Liver (tissue), 9 donors: Measurements from ENCODE around the gene GATAD2B. TPM values are rescaled to one million over a fixed set of nuclear protein-coding genes. Genes with fewer than 3 reads are reported as not detected.
A peak's percentile ranks its signal among the peaks of the same experiment; 100 is the strongest.

Experiments used
- DNase-seq: peaks from one replicate; pipeline ENCODE4 v3.0.0-alpha.2; 2017; ENCODE audit warnings: low spot score
- H3K27ac ChIP-seq, 2 donors: one replicate each; pipeline ENCODE4 v1.7.0; 2013; ENCODE audit warnings: inconsistent platforms in 2 of 2, low read length in 2 of 2, control low read depth in 1 of 2, low read depth in 1 of 2, mild to moderate bottlenecking in 1 of 2
- H3K27me3 ChIP-seq, 4 donors: one replicate each; pipeline versions ENCODE4 v1.6.1 to v1.7.0; 2013; ENCODE audit warnings: low read length in 3 of 4, inconsistent platforms in 1 of 4, mild to moderate bottlenecking in 1 of 4, moderate library complexity in 1 of 4; ENCODE audit not compliant: control insufficient read depth in 4 of 4, insufficient read depth in 4 of 4
- H3K36me3 ChIP-seq, 4 donors: one replicate each; pipeline versions ENCODE4 v1.6.1 to v1.7.0; 2013; ENCODE audit warnings: low read length in 3 of 4, mild to moderate bottlenecking in 3 of 4, low read depth in 1 of 4, moderate library complexity in 1 of 4; ENCODE audit not compliant: control insufficient read depth in 4 of 4, insufficient read depth in 3 of 4
- H3K4me1 ChIP-seq, 4 donors: one replicate each; pipeline versions ENCODE4 v1.6.1 to v1.7.0; 2013; ENCODE audit warnings: low read length in 3 of 4, mild to moderate bottlenecking in 3 of 4, moderate library complexity in 1 of 4; ENCODE audit not compliant: control insufficient read depth in 4 of 4, insufficient read depth in 4 of 4
- H3K4me3 ChIP-seq, 3 donors: one replicate each; pipeline versions ENCODE4 v1.6.1 to v1.7.0; 2013; ENCODE audit warnings: low read length in 3 of 3, control low read depth in 1 of 3, low read depth in 1 of 3, mild to moderate bottlenecking in 1 of 3
- H3K9ac ChIP-seq, 2 donors: one replicate each; pipeline ENCODE4 v1.7.0; 2013; ENCODE audit warnings: low read length in 2 of 2, mild to moderate bottlenecking in 2 of 2, moderate library complexity in 2 of 2, control low read depth in 1 of 2, low read depth in 1 of 2
- H3K9me3 ChIP-seq, 4 donors: one replicate each; pipeline versions ENCODE4 v1.6.1 to v1.7.0; 2013; ENCODE audit warnings: low read length in 3 of 4; ENCODE audit not compliant: control insufficient read depth in 4 of 4
- EGR1 ChIP-seq, 2 donors: IDR thresholded peaks; 2 replicates each; pipeline ENCODE4 v1.6.1; 2016 to 2018; ENCODE audit warnings: antibody characterized with exemption in 2 of 2, low read depth in 2 of 2
- GABPA ChIP-seq, 2 donors: IDR thresholded peaks in 1 of 2; conservative IDR thresholded peaks in 1 of 2; 2 replicates each; pipeline ENCODE4 v1.6.1; 2016; ENCODE audit warnings: antibody characterized with exemption in 2 of 2, mild to moderate bottlenecking in 1 of 2, moderate library complexity in 1 of 2
- HNF4A ChIP-seq, 2 donors: conservative IDR thresholded peaks; 2 replicates each; pipeline ENCODE4 v1.6.1; 2016; ENCODE audit warnings: antibody characterized with exemption in 2 of 2, mild to moderate bottlenecking in 2 of 2
- NR2F2 ChIP-seq: IDR thresholded peaks from 2 replicates; pipeline ENCODE4 v1.6.1; 2016; ENCODE audit warnings: antibody characterized with exemption
- RXRA ChIP-seq, 2 donors: IDR thresholded peaks; 2 replicates each; pipeline ENCODE4 v1.6.1; 2017 to 2018; ENCODE audit warnings: antibody characterized with exemption in 2 of 2, mild to moderate bottlenecking in 1 of 2
- SP1 ChIP-seq: IDR thresholded peaks from 2 replicates; pipeline ENCODE4 v1.6.1; 2018; ENCODE audit warnings: antibody characterized with exemption, mild to moderate bottlenecking
- TAF1 ChIP-seq: conservative IDR thresholded peaks from 2 replicates; pipeline ENCODE4 v1.6.1; 2016; ENCODE audit warnings: antibody characterized with exemption, mild to moderate bottlenecking
- YY1 ChIP-seq: IDR thresholded peaks from 2 replicates; pipeline ENCODE4 v1.6.1; 2016; ENCODE audit warnings: antibody characterized with exemption, mild to moderate bottlenecking
- WGBS: extraction: QIAGEN DNeasy Blood & Tissue Kit; methylation state at CpG from one replicate; pipeline ENCODE4 v1.1.7; 2013; 5-methylcytosine and 5-hydroxymethylcytosine counted together
- polyA plus RNA-seq, 2 donors: library from polyadenylated mRNA; stranded (reverse) in 1 of 2; unstranded in 1 of 2; fragments of 200-250 nt in 1 of 2; fragments of >200 nt in 1 of 2; fragmentation: Nextera tagmentation in 1 of 2; extraction: Ambion mirVana in 1 of 2; gene quantifications; one replicate each; pipeline versions ENCODE4 v1.2.1 to v1.2.3, GENCODE V29; 2013 to 2015
- total RNA-seq, 2 donors: library from RNA; depleted of rRNA; stranded (reverse); fragments of >200 nt; gene quantifications; one replicate each; pipeline ENCODE4 v1.2.3, GENCODE V29; 2014
- TF ChIP-seq, protein P1 (sequence below): IDR thresholded peaks from 2 replicates; pipeline ENCODE4 v1.6.1; 2016; ENCODE audit warnings: antibody characterized with exemption
- TF ChIP-seq, protein P2 (sequence below): IDR thresholded peaks from 2 replicates; pipeline ENCODE4 v1.6.1; 2016; ENCODE audit warnings: antibody characterized with exemption, mild to moderate bottlenecking
- TF ChIP-seq, protein P3 (sequence below): fragments of 150-350 bp; IDR thresholded peaks from 2 replicates; pipeline ENCODE4 v1.5.1; 2017; ENCODE audit warnings: improper control_type of control experiment, low read depth, low read length; ENCODE audit not compliant: missing input control
- TF ChIP-seq, protein P4 (sequence below): IDR thresholded peaks from 2 replicates; pipeline ENCODE4 v1.6.1; 2016; ENCODE audit warnings: antibody characterized with exemption
- donor health status: healthy.
- donor health status: healthy.
- donor health status: healthy.
- donor health status: healthy.
- donor health status: healthy.

Gene GATAD2B
- total and polyA plus RNA-seq, 4 donors = 3.2 to 4.9 (median 3.9) TPM

DNA sequence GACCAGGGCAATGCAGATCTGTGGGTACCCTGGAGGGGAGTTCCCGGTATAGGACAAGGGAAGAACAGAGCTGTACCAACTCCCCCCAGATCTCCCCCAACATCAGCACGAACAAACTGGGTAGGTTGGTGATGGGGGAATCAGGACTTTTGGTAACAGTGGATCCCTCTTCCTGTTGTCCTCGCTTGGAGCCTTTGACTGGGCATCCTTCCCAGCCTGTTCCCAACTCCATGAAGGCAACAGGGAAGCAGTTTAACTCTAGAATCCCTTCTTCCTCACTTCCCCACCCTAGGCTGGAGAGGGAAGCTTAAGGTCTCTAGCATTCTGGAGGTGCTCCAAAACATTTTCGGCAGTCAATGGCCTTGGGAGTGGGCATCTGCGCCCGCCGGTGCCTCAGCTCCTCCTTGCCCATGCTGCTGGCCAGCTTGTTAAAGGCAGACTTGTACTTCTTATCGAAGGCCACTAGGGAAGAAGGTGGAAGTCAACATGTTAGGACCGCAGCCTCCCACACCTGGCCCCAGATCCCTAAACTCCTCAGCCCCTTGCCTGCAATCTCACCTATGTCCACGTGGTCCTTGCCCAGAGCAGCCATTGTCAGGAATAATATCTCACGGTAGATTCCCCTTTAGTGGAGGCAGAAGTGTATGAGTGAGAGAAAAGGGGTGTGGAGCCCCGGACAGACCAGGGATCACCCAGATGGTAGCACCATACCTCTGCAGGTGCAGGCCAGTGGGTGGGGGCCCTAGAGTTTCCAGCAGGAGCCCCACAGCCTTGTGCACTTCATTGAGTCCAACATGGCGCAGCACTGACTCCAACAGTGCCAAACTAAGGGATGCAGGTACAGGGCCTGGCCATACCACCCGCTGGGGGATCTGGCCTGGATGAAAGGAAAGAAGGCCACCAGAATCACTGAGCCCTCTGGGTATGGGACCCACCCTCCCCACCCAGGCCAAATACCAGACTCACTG lies 7.5 kb upstream of the GATAD2B start (continued):
- TF ChIP-seq, protein P1, sequence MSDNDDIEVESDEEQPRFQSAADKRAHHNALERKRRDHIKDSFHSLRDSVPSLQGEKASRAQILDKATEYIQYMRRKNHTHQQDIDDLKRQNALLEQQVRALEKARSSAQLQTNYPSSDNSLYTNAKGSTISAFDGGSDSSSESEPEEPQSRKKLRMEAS = no peak
- TF ChIP-seq YY1 (no peak), SP1 (no peak)

DNA sequence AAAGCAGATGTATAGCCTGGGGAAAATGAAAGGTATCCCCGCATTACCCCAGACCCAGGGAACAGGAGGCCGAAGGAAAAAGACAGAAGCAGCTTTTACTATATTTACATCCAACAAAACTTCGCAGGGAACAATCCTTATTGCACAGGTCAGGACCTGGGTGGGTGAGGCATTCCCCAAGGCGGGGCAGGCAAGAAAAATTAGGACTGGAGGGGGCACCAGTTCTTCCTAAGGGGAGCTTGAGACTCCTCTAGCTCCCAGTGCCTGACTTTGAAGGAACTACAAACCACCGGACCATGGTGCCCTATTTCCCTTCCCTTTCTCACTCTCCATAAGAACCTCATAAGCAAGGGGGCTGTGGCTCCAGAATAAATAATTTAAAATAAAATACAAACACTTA lies 6.7 kb upstream of the GATAD2B start:
- H3K27ac ChIP-seq = no peak overlapping the region
- H3K9ac ChIP-seq = no peak overlapping the region
- H3K4me3 ChIP-seq = no peak overlapping the region
- H3K9me3 ChIP-seq = no peaks in the 10 kb centered on the region
- DNase-seq = no peak
- TF ChIP-seq HNF4A (conservative IDR thresholded peaks at IDR 0.05) = no peak
- TF ChIP-seq RXRA (IDR thresholded peaks at IDR 0.05) = no peak
- TF ChIP-seq, protein P2, sequence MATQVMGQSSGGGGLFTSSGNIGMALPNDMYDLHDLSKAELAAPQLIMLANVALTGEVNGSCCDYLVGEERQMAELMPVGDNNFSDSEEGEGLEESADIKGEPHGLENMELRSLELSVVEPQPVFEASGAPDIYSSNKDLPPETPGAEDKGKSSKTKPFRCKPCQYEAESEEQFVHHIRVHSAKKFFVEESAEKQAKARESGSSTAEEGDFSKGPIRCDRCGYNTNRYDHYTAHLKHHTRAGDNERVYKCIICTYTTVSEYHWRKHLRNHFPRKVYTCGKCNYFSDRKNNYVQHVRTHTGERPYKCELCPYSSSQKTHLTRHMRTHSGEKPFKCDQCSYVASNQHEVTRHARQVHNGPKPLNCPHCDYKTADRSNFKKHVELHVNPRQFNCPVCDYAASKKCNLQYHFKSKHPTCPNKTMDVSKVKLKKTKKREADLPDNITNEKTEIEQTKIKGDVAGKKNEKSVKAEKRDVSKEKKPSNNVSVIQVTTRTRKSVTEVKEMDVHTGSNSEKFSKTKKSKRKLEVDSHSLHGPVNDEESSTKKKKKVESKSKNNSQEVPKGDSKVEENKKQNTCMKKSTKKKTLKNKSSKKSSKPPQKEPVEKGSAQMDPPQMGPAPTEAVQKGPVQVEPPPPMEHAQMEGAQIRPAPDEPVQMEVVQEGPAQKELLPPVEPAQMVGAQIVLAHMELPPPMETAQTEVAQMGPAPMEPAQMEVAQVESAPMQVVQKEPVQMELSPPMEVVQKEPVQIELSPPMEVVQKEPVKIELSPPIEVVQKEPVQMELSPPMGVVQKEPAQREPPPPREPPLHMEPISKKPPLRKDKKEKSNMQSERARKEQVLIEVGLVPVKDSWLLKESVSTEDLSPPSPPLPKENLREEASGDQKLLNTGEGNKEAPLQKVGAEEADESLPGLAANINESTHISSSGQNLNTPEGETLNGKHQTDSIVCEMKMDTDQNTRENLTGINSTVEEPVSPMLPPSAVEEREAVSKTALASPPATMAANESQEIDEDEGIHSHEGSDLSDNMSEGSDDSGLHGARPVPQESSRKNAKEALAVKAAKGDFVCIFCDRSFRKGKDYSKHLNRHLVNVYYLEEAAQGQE = no peak
- no peak for TF ChIP-seq YY1
- TF ChIP-seq, protein P3, sequence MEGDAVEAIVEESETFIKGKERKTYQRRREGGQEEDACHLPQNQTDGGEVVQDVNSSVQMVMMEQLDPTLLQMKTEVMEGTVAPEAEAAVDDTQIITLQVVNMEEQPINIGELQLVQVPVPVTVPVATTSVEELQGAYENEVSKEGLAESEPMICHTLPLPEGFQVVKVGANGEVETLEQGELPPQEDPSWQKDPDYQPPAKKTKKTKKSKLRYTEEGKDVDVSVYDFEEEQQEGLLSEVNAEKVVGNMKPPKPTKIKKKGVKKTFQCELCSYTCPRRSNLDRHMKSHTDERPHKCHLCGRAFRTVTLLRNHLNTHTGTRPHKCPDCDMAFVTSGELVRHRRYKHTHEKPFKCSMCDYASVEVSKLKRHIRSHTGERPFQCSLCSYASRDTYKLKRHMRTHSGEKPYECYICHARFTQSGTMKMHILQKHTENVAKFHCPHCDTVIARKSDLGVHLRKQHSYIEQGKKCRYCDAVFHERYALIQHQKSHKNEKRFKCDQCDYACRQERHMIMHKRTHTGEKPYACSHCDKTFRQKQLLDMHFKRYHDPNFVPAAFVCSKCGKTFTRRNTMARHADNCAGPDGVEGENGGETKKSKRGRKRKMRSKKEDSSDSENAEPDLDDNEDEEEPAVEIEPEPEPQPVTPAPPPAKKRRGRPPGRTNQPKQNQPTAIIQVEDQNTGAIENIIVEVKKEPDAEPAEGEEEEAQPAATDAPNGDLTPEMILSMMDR = no peak
- H3K36me3 ChIP-seq = peaks cover 4 to 42% (median 18%) of the 10 kb centered on the region in 4 donors
- no peaks in the 10 kb centered on the region for H3K27me3 ChIP-seq
- 91% methylated on average over 5 of the region's 5 CpGs for WGBS
- H3K4me1 ChIP-seq = no peaks in the 10 kb centered on the region

DNA sequence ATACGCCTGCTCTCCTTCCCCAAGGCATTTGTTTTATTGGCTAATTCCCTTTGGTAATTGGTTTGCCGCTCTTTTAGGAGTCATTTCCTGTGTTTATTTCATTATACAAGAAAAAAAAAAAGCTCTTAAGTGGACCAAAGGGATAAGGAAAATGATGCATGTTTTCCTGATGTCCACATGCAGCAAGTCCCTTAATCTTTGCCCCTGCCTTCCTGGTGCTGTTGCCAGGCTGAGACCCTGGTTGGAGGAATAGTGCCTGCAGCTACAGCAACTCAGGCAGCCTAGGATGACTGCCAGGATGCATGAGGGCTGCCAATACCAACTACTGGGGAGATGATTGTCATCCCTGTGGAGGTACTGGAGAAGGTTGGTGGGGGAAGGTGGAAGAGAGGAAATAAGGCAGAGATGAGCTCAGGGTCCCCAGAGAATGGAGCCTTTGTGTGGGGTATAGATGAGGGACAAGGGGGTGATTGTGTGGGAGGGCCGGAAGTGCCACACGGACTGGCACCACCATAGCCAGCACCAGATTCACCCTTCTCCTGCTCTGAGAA lies 6.1 kb upstream of the GATAD2B start:
- no peak overlapping the region for H3K9ac ChIP-seq
- H3K27me3 ChIP-seq = no peaks in the 10 kb centered on the region
- H3K4me3 ChIP-seq = no peak overlapping the region
- no peaks in the 10 kb centered on the region for H3K9me3 ChIP-seq
- H3K27ac ChIP-seq = peak overlapping the region in 1 of 2 donors; percentile 50
- WGBS = 74% methylated on average over 4 of the region's 4 CpGs
- H3K4me1 ChIP-seq = peaks cover 2 to 5% (median 3%) of the 10 kb centered on the region in 4 donors
- no peak for DNase-seq
- TF ChIP-seq HNF4A (conservative IDR thresholded peaks at IDR 0.05) (no peak), YY1 (no peak), GABPA (IDR thresholded peaks at IDR 0.05 in 1 of 2, conservative IDR thresholded peaks at IDR 0.05 in 1 of 2) (no peak), EGR1 (IDR thresholded peaks at IDR 0.05; ENCODE audit: low read depth in 2 of 2) (no peak), NR2F2 (no peak), TAF1 (no peak)
- TF ChIP-seq, protein P4, sequence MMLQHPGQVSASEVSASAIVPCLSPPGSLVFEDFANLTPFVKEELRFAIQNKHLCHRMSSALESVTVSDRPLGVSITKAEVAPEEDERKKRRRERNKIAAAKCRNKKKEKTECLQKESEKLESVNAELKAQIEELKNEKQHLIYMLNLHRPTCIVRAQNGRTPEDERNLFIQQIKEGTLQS = no peak
- TF ChIP-seq, protein P3 = no peak
- TF ChIP-seq, protein P2 = no peak
- peaks cover 4 to 37% (median 16%) of the 10 kb centered on the region in 4 donors for H3K36me3 ChIP-seq
